Peyer's patch (tissue), 4 donors: ENCODE results near the gene CRMP1. TPM values are rescaled to one million over a fixed set of nuclear protein-coding genes. Genes with fewer than 3 reads are reported as not detected.

Experiments
- DNase-seq, 3 donors: peaks; one replicate each; pipeline ENCODE4 v3.0.0-alpha.2; 2017 to 2019
- H3K27ac ChIP-seq, 4 donors: fragments of 200-600 bp; sonication (generic); one replicate each; pipeline ENCODE4 v1.5.1; 2016 to 2019
- H3K27me3 ChIP-seq, 2 donors: fragments of 200-600 bp; sonication (generic); one replicate each; pipeline ENCODE4 v1.5.1; 2019
- H3K36me3 ChIP-seq, 3 donors: fragments of 200-600 bp; sonication (generic); one replicate each; pipeline ENCODE4 v1.5.1; 2016 to 2019
- H3K4me1 ChIP-seq, 4 donors: fragments of 200-600 bp; sonication (generic); one replicate each; pipeline ENCODE4 v1.5.1; 2016 to 2019
- H3K4me3 ChIP-seq, 4 donors: fragments of 200-600 bp; sonication (generic); 1 replicate in 3 of 4; 2 replicates in 1 of 4; pipeline ENCODE4 v1.5.1; 2016 to 2019; ENCODE audit warnings: mild to moderate bottlenecking in 1 of 4
- H3K9me3 ChIP-seq, 4 donors: fragments of 200-600 bp; sonication (generic); one replicate each; pipeline ENCODE4 v1.5.1; 2016 to 2019; ENCODE audit warnings: mild to moderate bottlenecking in 1 of 4
- CTCF ChIP-seq, 6 experiments: fragments of 450-650 bp in 4 of 6; fragments of 200-600 bp in 2 of 6; sonication (generic) in 1 of 6; IDR thresholded peaks; one replicate each; pipeline ENCODE4 v1.5.1; 2017 to 2019; ENCODE audit warnings: antibody characterized with exemption in 6 of 6, mild to moderate bottlenecking in 3 of 6, moderate library complexity in 1 of 6
- POLR2A ChIP-seq, 2 donors: fragments of 450-650 bp; IDR thresholded peaks; one replicate each; pipeline ENCODE4 v1.5.1; 2017; ENCODE audit warnings: antibody characterized with exemption in 2 of 2, mild to moderate bottlenecking in 2 of 2, moderate library complexity in 2 of 2
- total RNA-seq, 4 donors: library from RNA; depleted of rRNA; stranded (reverse); fragments of >200 nt; gene quantifications; one replicate each; pipeline ENCODE4 v1.1.0, GENCODE V29; 2016

CRMP1 gene
- total RNA-seq, 4 donors from 2014 or later, result 1.5 to 5.8 (median 1.6) TPM; not detected in 1

- H3K27me3 ChIP-seq, result no peaks in the 10 kb centered on the region
- no peak overlapping the region for H3K4me3 ChIP-seq
- H3K27ac ChIP-seq, result no peak overlapping the region
- no peaks in the 10 kb centered on the region for H3K36me3 ChIP-seq
- H3K9me3 ChIP-seq, result no peaks in the 10 kb centered on the region
- TF ChIP-seq CTCF (IDR thresholded peaks at IDR 0.05), result no peak
- no peak for TF ChIP-seq POLR2A (IDR thresholded peaks at IDR 0.05)
- DNase-seq, result peak in 1 of 3 donors; percentile 14
- H3K4me1 ChIP-seq, result no peaks in the 10 kb centered on the region
Measured at GRCh38 chr4:5827108-5828004, 65.5 kb downstream of the CRMP1 start.

GRCh38 chr4:5826437-5827107 lies 66.3 kb downstream of the CRMP1 start:
- TF ChIP-seq CTCF (IDR thresholded peaks at IDR 0.05), result no peak
- no peak for TF ChIP-seq POLR2A (IDR thresholded peaks at IDR 0.05)
- Histone ChIP-seq H3K27ac (no peak overlapping the region), H3K36me3 (no peaks in the 10 kb centered on the region), H3K27me3 (no peaks in the 10 kb centered on the region), H3K4me1 (no peaks in the 10 kb centered on the region), H3K4me3 (no peak overlapping the region), H3K9me3 (no peaks in the 10 kb centered on the region)
- peak in 1 of 3 donors; percentile 37 for DNase-seq

- peak in 1 of 3 donors; percentile 14 for DNase-seq
- no peak for TF ChIP-seq POLR2A (IDR thresholded peaks at IDR 0.05)
- no peak for TF ChIP-seq CTCF (IDR thresholded peaks at IDR 0.05)
- Histone ChIP-seq H3K4me1 (no peaks in the 10 kb centered on the region), H3K27ac (no peak overlapping the region), H3K4me3 (no peak overlapping the region), H3K27me3 (no peaks in the 10 kb centered on the region), H3K9me3 (no peaks in the 10 kb centered on the region), H3K36me3 (no peaks in the 10 kb centered on the region)
Measured at GRCh38 chr4:5825321-5826041, 67.4 kb downstream of the CRMP1 start.

- Histone ChIP-seq H3K4me3 (no peak overlapping the region), H3K4me1 (no peaks in the 10 kb centered on the region), H3K36me3 (no peaks in the 10 kb centered on the region), H3K27ac (no peak overlapping the region), H3K27me3 (no peaks in the 10 kb centered on the region), H3K9me3 (no peaks in the 10 kb centered on the region)
- TF ChIP-seq POLR2A (IDR thresholded peaks at IDR 0.05), result no peak
- peak in 2 of 6 experiments; percentile 8 to 11 for TF ChIP-seq CTCF (IDR thresholded peaks at IDR 0.05)
- no peak for DNase-seq
Measured at GRCh38 chr4:5824635-5825034, 68.3 kb downstream of the CRMP1 start.

- H3K4me3 ChIP-seq, result no peak overlapping the region
- no peaks in the 10 kb centered on the region for H3K9me3 ChIP-seq
- H3K27me3 ChIP-seq, result no peaks in the 10 kb centered on the region
- no peaks in the 10 kb centered on the region for H3K36me3 ChIP-seq
- DNase-seq, result no peak
- no peaks in the 10 kb centered on the region for H3K4me1 ChIP-seq
- TF ChIP-seq POLR2A (IDR thresholded peaks at IDR 0.05) (no peak), CTCF (IDR thresholded peaks at IDR 0.05) (no peak)
- H3K27ac ChIP-seq, result no peak overlapping the region
Measured at GRCh38 chr4:5824227-5824626, 68.7 kb downstream of the CRMP1 start.
